HuH-7.5 (cell line): ENCODE results near the gene HPS5.

Experiments
- DNase-seq: peaks from one replicate; pipeline ENCODE4 v3.0.0; 2011; ENCODE audit warnings: low spot score

The HPS5 gene

DNA sequence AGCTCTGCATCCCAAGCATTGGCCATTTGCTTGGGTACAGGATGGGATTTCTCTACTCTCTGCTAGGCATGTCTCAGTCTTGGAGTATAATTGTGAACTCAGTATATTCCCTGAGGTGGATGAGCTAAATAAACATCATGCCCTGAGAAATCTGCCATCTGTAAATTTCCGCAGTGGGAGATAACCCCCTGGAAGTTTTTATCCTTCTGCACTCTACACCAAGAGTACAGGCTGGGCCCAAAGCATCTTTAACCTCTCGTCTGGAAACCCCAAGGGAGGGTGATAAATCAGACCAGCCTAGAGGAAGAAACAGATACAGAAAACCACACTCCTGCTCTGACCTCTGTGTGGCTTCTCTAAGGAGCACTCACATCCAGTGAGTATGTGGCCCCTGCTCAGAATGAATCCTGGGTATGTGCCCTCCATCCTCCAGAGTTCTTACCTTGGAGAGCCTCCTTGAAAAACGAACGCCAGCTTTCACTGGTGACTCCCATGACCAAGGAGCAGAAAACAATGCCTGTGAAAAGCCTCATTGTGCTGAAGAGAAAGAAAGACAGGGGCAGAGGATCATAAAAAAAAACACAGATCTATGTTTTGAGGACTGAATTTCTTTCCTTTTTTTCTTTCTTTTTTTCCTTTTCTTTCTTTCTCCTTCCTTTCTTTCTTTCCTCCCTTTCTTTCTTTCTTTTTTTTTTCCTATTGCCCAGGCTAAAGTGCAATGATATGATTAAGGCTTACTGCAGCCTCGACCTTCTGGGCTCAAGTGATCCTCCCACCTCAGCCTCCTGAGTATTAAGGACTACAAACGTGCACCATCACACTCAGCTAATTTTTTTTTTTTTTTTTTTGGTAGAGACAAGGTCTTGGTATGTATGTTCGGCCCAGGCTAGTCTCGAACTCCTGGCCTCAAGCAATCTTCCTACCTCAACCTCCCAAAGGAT lies 86.3 kb downstream of the HPS5 start:
- no peak for DNase-seq

- no peak for DNase-seq
Measured at GRCh38 chr11:18233912-18234311, 88.0 kb downstream of the HPS5 start.

- DNase-seq, result no peak
Measured at GRCh38 chr11:18230859-18231258, 91.1 kb downstream of the HPS5 start.

GRCh38 chr11:18229501-18229900 lies 92.4 kb downstream of the HPS5 start:
- no peak for DNase-seq
